Neural progenitor cell (in vitro differentiated cells): Measurements from ENCODE around the gene HOXB4. TPM values are rescaled to one million over a fixed set of nuclear protein-coding genes. Genes with fewer than 3 reads are reported as not detected.
A peak's percentile ranks its signal among the peaks of the same experiment; 100 is the strongest.

Experiments used
- DNase-seq: peaks from one replicate; pipeline ENCODE4 v3.0.0-alpha.2; 2016; ENCODE audit warnings: low spot score
- H2AFZ ChIP-seq: fragments of 200-600 bp; sonication (generic); replicated peaks from 2 replicates; pipeline ENCODE4 v1.6.1; 2016; ENCODE audit warnings: antibody characterized with exemption
- H3F3A ChIP-seq: fragments of 200-600 bp; sonication (generic); 2 replicates; pipeline ENCODE4 v1.6.1; 2016; ENCODE audit warnings: antibody characterized with exemption, low read depth
- H3K27ac ChIP-seq: fragments of 200-600 bp; sonication (generic); 2 replicates; pipeline ENCODE4 v1.5.1; 2016; ENCODE audit warnings: mild to moderate bottlenecking
- H3K27me3 ChIP-seq: fragments of 200-600 bp; sonication (generic); 2 replicates; pipeline ENCODE4 v1.6.1; 2016; ENCODE audit warnings: mild to moderate bottlenecking, moderate library complexity
- H3K36me3 ChIP-seq: fragments of 200-600 bp; sonication (generic); 2 replicates; pipeline ENCODE4 v1.5.1; 2016
- H3K4me1 ChIP-seq: fragments of 200-600 bp; sonication (generic); 2 replicates; pipeline ENCODE4 v1.6.1; 2016; ENCODE audit warnings: mixed run types
- H3K4me2 ChIP-seq: fragments of 200-600 bp; sonication (generic); 2 replicates; pipeline ENCODE4 v1.6.1; 2016
- H3K4me3 ChIP-seq: fragments of 200-600 bp; sonication (generic); 2 replicates; pipeline ENCODE4 v1.5.1; 2016
- H3K79me2 ChIP-seq: fragments of 200-600 bp; sonication (generic); 2 replicates; pipeline ENCODE4 v1.6.1; 2016; ENCODE audit warnings: low read depth
- H3K9ac ChIP-seq: fragments of 200-600 bp; sonication (generic); 2 replicates; pipeline ENCODE4 v1.6.1; 2016
- H3K9me3 ChIP-seq: fragments of 200-600 bp; sonication (generic); 2 replicates; pipeline ENCODE4 v1.5.1; 2016; ENCODE audit warnings: low read depth
- H4K20me1 ChIP-seq: fragments of 200-600 bp; sonication (generic); 2 replicates; pipeline ENCODE4 v1.6.1; 2016; ENCODE audit warnings: low read depth
- H3K27ac Mint-ChIP-seq: 3 replicates; pipeline ENCODE4 v1.8.0; 2021; ENCODE audit warnings: mixed read lengths
- H3K27me3 Mint-ChIP-seq: 2 replicates; pipeline ENCODE4 v1.8.0; 2022; ENCODE audit warnings: low read depth, mild to moderate bottlenecking, inconsistent platforms, moderate library complexity, mixed read lengths; ENCODE audit not compliant: insufficient read depth
- H3K36me3 Mint-ChIP-seq: 3 replicates; pipeline ENCODE4 v1.8.0; 2021; ENCODE audit warnings: mixed read lengths
- H3K4me1 Mint-ChIP-seq: 3 replicates; pipeline ENCODE4 v1.8.0; 2021; ENCODE audit warnings: mixed read lengths
- H3K4me3 Mint-ChIP-seq: 3 replicates; pipeline ENCODE4 v1.8.0; 2021; ENCODE audit warnings: mild to moderate bottlenecking, moderate library complexity, mixed read lengths
- H3K9me3 Mint-ChIP-seq: 3 replicates; pipeline ENCODE4 v1.8.0; 2020; ENCODE audit warnings: mixed read lengths
- EZH2 ChIP-seq: fragments of 200-600 bp; sonication (generic); IDR thresholded peaks from 2 replicates; pipeline ENCODE4 v1.6.1; 2017; ENCODE audit warnings: antibody characterized with exemption, mild to moderate bottlenecking, moderate library complexity
- EZH2phosphoT487 ChIP-seq: fragments of 200-600 bp; sonication (generic); IDR thresholded peaks from 2 replicates; pipeline ENCODE4 v1.6.1; 2017; ENCODE audit warnings: antibody characterized with exemption
- total RNA-seq: library from RNA; depleted of rRNA; stranded (reverse); fragments of >200 nt; gene quantifications from 2 replicates; pipeline ENCODE4 v1.2.3, GENCODE V29; 2015; ENCODE audit warnings: low replicate concordance
- TF ChIP-seq, protein P1 (sequence below): fragments of 200-600 bp; sonication (generic); IDR thresholded peaks from 2 replicates; pipeline ENCODE4 v1.5.1; 2017; ENCODE audit warnings: antibody characterized with exemption, mild to moderate bottlenecking

Gene HOXB4
- total RNA-seq, 1 donor from 2014 or later: not detected

- no peak overlapping the region for H3K4me3 ChIP-seq
- peaks cover 13% of the 10 kb centered on the region for H3K9me3 Mint-ChIP-seq
- no peaks in the 10 kb centered on the region for H3K9me3 ChIP-seq
- H3K27me3 ChIP-seq: peaks cover 100% of the 10 kb centered on the region
- peaks cover 9% of the 10 kb centered on the region for H3K4me1 ChIP-seq
- H3K4me2 ChIP-seq: no peak overlapping the region
- peaks cover 4% of the 10 kb centered on the region for H3F3A ChIP-seq
- H3K36me3 Mint-ChIP-seq: no peaks in the 10 kb centered on the region
- no peak overlapping the region for H3K9ac ChIP-seq
- H3K79me2 ChIP-seq: no peaks in the 10 kb centered on the region
- peaks cover 6% of the 10 kb centered on the region for H3K4me1 Mint-ChIP-seq
- no peak overlapping the region for H3K4me3 Mint-ChIP-seq
- no peak for DNase-seq
- H3K27me3 Mint-ChIP-seq: peaks cover 88% of the 10 kb centered on the region
- H2AFZ ChIP-seq: no peak overlapping the region
- TF ChIP-seq EZH2 (no peak), EZH2phosphoT487 (no peak)
- TF ChIP-seq, protein P1, sequence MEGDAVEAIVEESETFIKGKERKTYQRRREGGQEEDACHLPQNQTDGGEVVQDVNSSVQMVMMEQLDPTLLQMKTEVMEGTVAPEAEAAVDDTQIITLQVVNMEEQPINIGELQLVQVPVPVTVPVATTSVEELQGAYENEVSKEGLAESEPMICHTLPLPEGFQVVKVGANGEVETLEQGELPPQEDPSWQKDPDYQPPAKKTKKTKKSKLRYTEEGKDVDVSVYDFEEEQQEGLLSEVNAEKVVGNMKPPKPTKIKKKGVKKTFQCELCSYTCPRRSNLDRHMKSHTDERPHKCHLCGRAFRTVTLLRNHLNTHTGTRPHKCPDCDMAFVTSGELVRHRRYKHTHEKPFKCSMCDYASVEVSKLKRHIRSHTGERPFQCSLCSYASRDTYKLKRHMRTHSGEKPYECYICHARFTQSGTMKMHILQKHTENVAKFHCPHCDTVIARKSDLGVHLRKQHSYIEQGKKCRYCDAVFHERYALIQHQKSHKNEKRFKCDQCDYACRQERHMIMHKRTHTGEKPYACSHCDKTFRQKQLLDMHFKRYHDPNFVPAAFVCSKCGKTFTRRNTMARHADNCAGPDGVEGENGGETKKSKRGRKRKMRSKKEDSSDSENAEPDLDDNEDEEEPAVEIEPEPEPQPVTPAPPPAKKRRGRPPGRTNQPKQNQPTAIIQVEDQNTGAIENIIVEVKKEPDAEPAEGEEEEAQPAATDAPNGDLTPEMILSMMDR: no peak
- no peak overlapping the region for H3K27ac ChIP-seq
- peaks cover 99% of the 10 kb centered on the region for H4K20me1 ChIP-seq
- no peak overlapping the region for H3K27ac Mint-ChIP-seq
- no peaks in the 10 kb centered on the region for H3K36me3 ChIP-seq
Measured at GRCh38 chr17:48623583-48623982, 45.4 kb upstream of the HOXB4 start.

DNA sequence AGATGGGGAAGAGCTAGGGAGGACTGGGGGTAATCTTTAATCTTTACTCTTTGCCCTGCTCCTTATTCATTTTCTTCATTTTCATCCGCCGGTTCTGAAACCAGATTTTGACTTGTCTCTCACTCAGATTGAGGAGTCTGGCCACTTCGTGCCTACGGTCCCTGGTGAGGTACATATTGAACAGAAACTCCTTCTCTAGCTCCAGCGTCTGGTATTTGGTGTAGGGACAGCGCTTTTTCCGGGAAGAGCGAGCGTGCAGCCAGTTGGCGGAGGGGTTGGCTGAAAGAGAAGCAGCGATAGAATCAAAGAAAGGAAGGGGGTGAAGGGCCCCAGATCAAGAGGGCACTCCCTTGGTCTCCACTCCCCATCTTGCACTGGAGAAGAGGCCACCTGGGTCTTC is 44.7 kb upstream of the HOXB4 start:
- no peak for DNase-seq
- no peak overlapping the region for H3K4me2 ChIP-seq
- H3K4me3 Mint-ChIP-seq: no peak overlapping the region

GRCh38 chr17:48621410-48622392 is 43.6 kb upstream of the HOXB4 start:
- peaks cover 87% of the 10 kb centered on the region for H3K27me3 Mint-ChIP-seq
- peaks cover 2% of the 10 kb centered on the region for H3K4me1 Mint-ChIP-seq
- Histone ChIP-seq H3K4me1 (peaks cover 9% of the 10 kb centered on the region), H3K79me2 (no peaks in the 10 kb centered on the region), H3K27me3 (peaks cover 100% of the 10 kb centered on the region), H3F3A (peaks cover 4% of the 10 kb centered on the region), H3K9me3 (no peaks in the 10 kb centered on the region), H2AFZ (no peak overlapping the region), H3K27ac (no peak overlapping the region), H3K4me3 (no peak overlapping the region), H3K9ac (no peak overlapping the region), H3K4me2 (no peak overlapping the region), H4K20me1 (peaks cover 98% of the 10 kb centered on the region), H3K36me3 (no peaks in the 10 kb centered on the region)
- H3K9me3 Mint-ChIP-seq: peaks cover 14% of the 10 kb centered on the region
- DNase-seq: no peak
- TF ChIP-seq, protein P1: no peak
- TF ChIP-seq EZH2phosphoT487: peak; percentile 82
- TF ChIP-seq EZH2: peak; percentile 91
- no peak overlapping the region for H3K27ac Mint-ChIP-seq
- H3K4me3 Mint-ChIP-seq: no peak overlapping the region
- H3K36me3 Mint-ChIP-seq: no peaks in the 10 kb centered on the region

More for the DNA sequence above, 44.7 kb upstream of the HOXB4 start:
- H2AFZ ChIP-seq: no peak overlapping the region
- no peaks in the 10 kb centered on the region for H3K36me3 ChIP-seq
- H3K9me3 ChIP-seq: no peaks in the 10 kb centered on the region
- H3K27ac ChIP-seq: no peak overlapping the region
- no peak for TF ChIP-seq EZH2
- TF ChIP-seq, protein P1: no peak
- TF ChIP-seq EZH2phosphoT487: no peak
- H3K4me3 ChIP-seq: no peak overlapping the region
- H3K9me3 Mint-ChIP-seq: peaks cover 16% of the 10 kb centered on the region
- H4K20me1 ChIP-seq: peaks cover 98% of the 10 kb centered on the region
- peaks cover 6% of the 10 kb centered on the region for H3K4me1 Mint-ChIP-seq
- peaks cover 100% of the 10 kb centered on the region for H3K27me3 ChIP-seq
- H3K4me1 ChIP-seq: peaks cover 9% of the 10 kb centered on the region
- H3K27me3 Mint-ChIP-seq: peaks cover 87% of the 10 kb centered on the region
- H3K79me2 ChIP-seq: no peaks in the 10 kb centered on the region
- no peak overlapping the region for H3K9ac ChIP-seq
- no peak overlapping the region for H3K27ac Mint-ChIP-seq
- no peaks in the 10 kb centered on the region for H3K36me3 Mint-ChIP-seq
- peaks cover 4% of the 10 kb centered on the region for H3F3A ChIP-seq
